ENCODE results near the gene SORCS3.

SORCS3 gene

DNA sequence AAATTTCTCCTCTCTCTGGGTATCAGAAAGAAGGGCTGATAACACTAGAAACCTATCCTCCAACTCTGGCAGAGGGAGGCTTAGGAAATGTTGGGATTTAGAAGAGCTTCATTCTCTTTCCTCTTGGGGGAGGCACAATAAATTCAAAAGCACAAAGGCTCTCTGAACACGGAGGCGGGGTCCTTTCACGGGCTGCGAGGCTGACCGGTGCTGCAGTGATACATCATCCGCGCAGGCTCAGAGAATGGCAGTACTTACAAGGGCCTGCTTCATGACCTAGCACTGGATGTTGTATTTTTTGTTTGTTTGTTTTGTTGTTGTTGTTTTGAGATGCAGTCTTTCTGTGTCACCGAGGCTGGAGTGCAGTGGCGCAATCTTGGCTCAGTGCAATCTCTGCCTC, 306.2 kb downstream of the SORCS3 start:
- TF ChIP-seq, protein P1, sequence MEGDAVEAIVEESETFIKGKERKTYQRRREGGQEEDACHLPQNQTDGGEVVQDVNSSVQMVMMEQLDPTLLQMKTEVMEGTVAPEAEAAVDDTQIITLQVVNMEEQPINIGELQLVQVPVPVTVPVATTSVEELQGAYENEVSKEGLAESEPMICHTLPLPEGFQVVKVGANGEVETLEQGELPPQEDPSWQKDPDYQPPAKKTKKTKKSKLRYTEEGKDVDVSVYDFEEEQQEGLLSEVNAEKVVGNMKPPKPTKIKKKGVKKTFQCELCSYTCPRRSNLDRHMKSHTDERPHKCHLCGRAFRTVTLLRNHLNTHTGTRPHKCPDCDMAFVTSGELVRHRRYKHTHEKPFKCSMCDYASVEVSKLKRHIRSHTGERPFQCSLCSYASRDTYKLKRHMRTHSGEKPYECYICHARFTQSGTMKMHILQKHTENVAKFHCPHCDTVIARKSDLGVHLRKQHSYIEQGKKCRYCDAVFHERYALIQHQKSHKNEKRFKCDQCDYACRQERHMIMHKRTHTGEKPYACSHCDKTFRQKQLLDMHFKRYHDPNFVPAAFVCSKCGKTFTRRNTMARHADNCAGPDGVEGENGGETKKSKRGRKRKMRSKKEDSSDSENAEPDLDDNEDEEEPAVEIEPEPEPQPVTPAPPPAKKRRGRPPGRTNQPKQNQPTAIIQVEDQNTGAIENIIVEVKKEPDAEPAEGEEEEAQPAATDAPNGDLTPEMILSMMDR (IDR thresholded peaks at IDR 0.05; ENCODE audit: low read length) = no peak
- no peak for TF ChIP-seq EZH2 (optimal IDR thresholded peaks at IDR 0.05; ENCODE audit: low read depth, low read length)
- TF ChIP-seq EZH2phosphoT487 (IDR thresholded peaks at IDR 0.05; ENCODE audit: low read length) = no peak
- Histone ChIP-seq H3K9me3 (replicated peaks; ENCODE audit: insufficient read depth, low read length) (no peaks in the 10 kb centered on the region), H3K4me1 (ENCODE audit: low read length) (no peaks in the 10 kb centered on the region), H3K27me3 (replicated peaks; ENCODE audit: insufficient read depth, low read length) (no peaks in the 10 kb centered on the region), H3K4me2 (ENCODE audit: low read depth, low read length) (no peak overlapping the region), H3K4me3 (ENCODE audit: low read length) (no peak overlapping the region), H3K9me2 (replicated peaks; ENCODE audit: insufficient read depth, low read length) (no peaks in the 10 kb centered on the region), H4K20me1 (ENCODE audit: insufficient read depth, low read length) (no peaks in the 10 kb centered on the region), H3K27ac (ENCODE audit: low read length) (no peak overlapping the region), H3K9ac (ENCODE audit: low read length) (no peak overlapping the region), H3F3A (ENCODE audit: insufficient read depth, low read length) (no peaks in the 10 kb centered on the region), H3K79me2 (ENCODE audit: low read length) (no peaks in the 10 kb centered on the region), H2AFZ (ENCODE audit: low read length) (no peak overlapping the region), H3K36me3 (replicated peaks; ENCODE audit: insufficient read depth, low read length) (no peaks in the 10 kb centered on the region)
- no peak for DNase-seq

GRCh38 chr10:104957178-104957841, 316.2 kb downstream of the SORCS3 start:
- H3K27ac ChIP-seq (ENCODE audit: low read length) = no peak overlapping the region
- H3F3A ChIP-seq (ENCODE audit: insufficient read depth, low read length) = no peaks in the 10 kb centered on the region
- H3K9me3 ChIP-seq (replicated peaks; ENCODE audit: insufficient read depth, low read length) = no peaks in the 10 kb centered on the region
- H3K79me2 ChIP-seq (ENCODE audit: low read length) = no peaks in the 10 kb centered on the region
- no peak overlapping the region for H2AFZ ChIP-seq (ENCODE audit: low read length)
- DNase-seq = no peak
- no peaks in the 10 kb centered on the region for H3K36me3 ChIP-seq (replicated peaks; ENCODE audit: insufficient read depth, low read length)
- H3K4me2 ChIP-seq (ENCODE audit: low read depth, low read length) = no peak overlapping the region
- H3K9ac ChIP-seq (ENCODE audit: low read length) = no peak overlapping the region
- TF ChIP-seq, protein P1 (IDR thresholded peaks at IDR 0.05; ENCODE audit: low read length) = no peak
- TF ChIP-seq EZH2phosphoT487 (IDR thresholded peaks at IDR 0.05; ENCODE audit: low read length) = no peak
- TF ChIP-seq EZH2 (optimal IDR thresholded peaks at IDR 0.05; ENCODE audit: low read depth, low read length) = no peak
- H4K20me1 ChIP-seq (ENCODE audit: insufficient read depth, low read length) = no peaks in the 10 kb centered on the region
- H3K4me3 ChIP-seq (ENCODE audit: low read length) = no peak overlapping the region
- H3K27me3 ChIP-seq (replicated peaks; ENCODE audit: insufficient read depth, low read length) = no peaks in the 10 kb centered on the region
- no peaks in the 10 kb centered on the region for H3K4me1 ChIP-seq (ENCODE audit: low read length)
- no peaks in the 10 kb centered on the region for H3K9me2 ChIP-seq (replicated peaks; ENCODE audit: insufficient read depth, low read length)

- TF ChIP-seq, protein P1 (IDR thresholded peaks at IDR 0.05; ENCODE audit: low read length) = no peak
- no peak for TF ChIP-seq EZH2phosphoT487 (IDR thresholded peaks at IDR 0.05; ENCODE audit: low read length)
- TF ChIP-seq EZH2 (optimal IDR thresholded peaks at IDR 0.05; ENCODE audit: low read depth, low read length) = no peak
Measured at GRCh38 chr10:104966563-104967297, 325.6 kb downstream of the SORCS3 start.

More at GRCh38 chr10:104966563-104967297, 325.6 kb downstream of the SORCS3 start:
- H3K4me2 ChIP-seq (ENCODE audit: low read depth, low read length) = no peak overlapping the region
- no peaks in the 10 kb centered on the region for H4K20me1 ChIP-seq (ENCODE audit: insufficient read depth, low read length)
- no peaks in the 10 kb centered on the region for H3K4me1 ChIP-seq (ENCODE audit: low read length)
- no peak for DNase-seq
- H3K27ac ChIP-seq (ENCODE audit: low read length) = no peak overlapping the region
- H3F3A ChIP-seq (ENCODE audit: insufficient read depth, low read length) = no peaks in the 10 kb centered on the region
- no peak overlapping the region for H3K4me3 ChIP-seq (ENCODE audit: low read length)
- no peaks in the 10 kb centered on the region for H3K79me2 ChIP-seq (ENCODE audit: low read length)
- no peak overlapping the region for H2AFZ ChIP-seq (ENCODE audit: low read length)
- H3K9me3 ChIP-seq (replicated peaks; ENCODE audit: insufficient read depth, low read length) = no peaks in the 10 kb centered on the region
- no peak overlapping the region for H3K9ac ChIP-seq (ENCODE audit: low read length)
- no peaks in the 10 kb centered on the region for H3K9me2 ChIP-seq (replicated peaks; ENCODE audit: insufficient read depth, low read length)
- no peaks in the 10 kb centered on the region for H3K27me3 ChIP-seq (replicated peaks; ENCODE audit: insufficient read depth, low read length)
- no peaks in the 10 kb centered on the region for H3K36me3 ChIP-seq (replicated peaks; ENCODE audit: insufficient read depth, low read length)

Data from MM.1S (cell line).